HK-2 (cell line): Measurements from ENCODE around the gene DNMT3A.
"Not testable (repeated sequence)": the region's sequence is repeated elsewhere in the genome, so short reads cannot be mapped to it uniquely, and the experiment has no call there.

Experiments used
- DNase-seq: peaks from one replicate; pipeline ENCODE4 v3.0.0-alpha.2; 2018; ENCODE audit not compliant: unreplicated experiment

DNMT3A gene

DNA sequence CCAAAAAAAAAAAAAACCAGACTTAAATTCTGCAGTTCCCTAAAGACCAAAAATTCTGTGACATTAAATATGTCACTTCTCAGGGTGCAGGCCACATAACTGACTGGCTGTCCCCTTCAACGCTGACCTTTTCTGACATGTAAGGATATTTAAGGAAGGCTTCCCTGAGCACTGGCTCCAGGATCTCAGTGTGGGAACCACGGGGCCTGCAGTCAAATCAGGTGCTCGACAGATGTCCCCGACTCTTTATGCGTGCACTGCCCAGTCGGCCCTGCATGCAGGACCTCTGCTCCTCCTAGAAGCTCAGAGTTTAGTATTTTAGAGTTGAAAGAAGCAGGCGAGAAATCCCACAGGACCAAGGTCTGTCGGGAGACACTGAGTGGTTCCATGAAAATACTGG lies 104.0 kb downstream of the DNMT3A start:
- DNase-seq, result no peak

- DNase-seq, result no peak
Measured at GRCh38 chr2:25236736-25237135, 105.0 kb downstream of the DNMT3A start.

- DNase-seq, result no peak
Measured at GRCh38 chr2:25234738-25235137, 107.0 kb downstream of the DNMT3A start.

- no peak for DNase-seq
Measured at GRCh38 chr2:25233916-25234605, 107.7 kb downstream of the DNMT3A start.

DNA sequence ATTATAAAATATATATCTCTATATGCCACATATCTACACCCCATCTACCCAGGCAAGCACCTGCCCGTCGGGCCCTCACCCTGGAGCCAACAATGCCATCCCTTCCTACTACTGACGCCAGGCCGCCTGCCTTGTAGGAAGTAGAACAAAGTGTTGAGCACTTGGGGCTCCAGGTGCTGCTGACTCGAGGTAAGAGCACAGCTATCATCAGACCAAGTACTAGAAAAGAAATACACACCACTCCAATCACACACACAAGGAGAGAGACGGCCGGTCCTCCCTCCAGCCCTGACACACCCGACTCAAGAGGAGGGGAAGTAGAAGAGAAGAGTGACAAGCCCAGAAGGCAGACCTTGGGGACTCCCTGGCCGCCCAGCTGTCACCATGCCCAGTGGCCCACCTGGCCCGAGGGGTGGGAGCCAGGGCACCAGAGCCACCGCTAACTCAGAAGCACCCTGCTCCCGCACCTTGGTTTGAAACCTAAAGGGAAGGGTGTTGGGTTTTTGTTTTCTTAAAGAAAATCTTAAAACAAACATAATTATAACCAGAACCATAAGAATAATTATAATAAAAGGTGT lies 109.4 kb downstream of the DNMT3A start:
- no peak for DNase-seq

- DNase-seq, result no peak
Measured at GRCh38 chr2:25230948-25231311, 110.8 kb downstream of the DNMT3A start.

- no peak for DNase-seq
Measured at GRCh38 chr2:25230198-25230947, 111.4 kb downstream of the DNMT3A start.

DNA sequence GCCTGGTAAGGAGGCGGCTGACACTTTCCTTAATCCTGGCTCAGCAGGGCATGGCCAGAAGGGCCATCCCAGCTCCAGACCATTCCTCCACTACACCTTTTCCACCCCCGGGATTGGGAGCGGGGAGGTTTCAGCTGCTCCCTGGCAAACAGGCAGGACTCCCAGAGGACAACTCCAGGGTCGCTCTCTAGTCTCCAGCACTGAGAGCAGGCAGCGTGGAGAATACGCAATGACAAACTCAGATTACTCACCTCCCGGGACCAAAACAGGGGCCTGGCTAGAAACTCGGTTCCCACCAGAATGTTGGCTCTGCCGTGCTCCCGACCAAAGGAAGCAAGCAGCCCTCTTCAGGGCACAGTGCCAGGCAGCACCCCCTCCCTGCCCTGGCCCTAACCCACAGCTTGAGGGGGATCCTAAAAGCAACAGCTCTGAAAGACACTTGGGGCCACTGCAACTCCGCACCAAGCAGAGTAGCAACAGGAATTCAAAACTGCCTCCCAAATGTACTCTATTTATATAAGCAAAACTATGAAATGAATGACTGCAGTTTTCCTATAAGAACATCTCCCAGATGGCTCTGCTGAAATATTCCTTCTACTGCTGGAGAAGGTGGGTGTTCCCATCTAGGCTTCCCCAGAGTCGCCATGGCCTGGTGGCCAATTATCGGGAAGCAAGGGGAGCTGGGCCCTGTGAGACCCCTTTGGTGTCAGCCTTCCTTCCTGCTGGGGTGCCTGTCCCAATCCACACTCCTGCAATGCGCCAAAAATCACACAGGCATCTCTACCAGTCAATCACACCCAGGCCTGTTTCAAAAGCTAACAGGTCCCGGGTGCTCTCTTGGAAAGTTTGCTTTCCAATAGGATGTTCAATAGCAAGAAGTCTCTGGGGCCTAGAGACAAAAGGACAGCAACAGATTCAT lies 112.2 kb downstream of the DNMT3A start:
- no peak for DNase-seq

DNA sequence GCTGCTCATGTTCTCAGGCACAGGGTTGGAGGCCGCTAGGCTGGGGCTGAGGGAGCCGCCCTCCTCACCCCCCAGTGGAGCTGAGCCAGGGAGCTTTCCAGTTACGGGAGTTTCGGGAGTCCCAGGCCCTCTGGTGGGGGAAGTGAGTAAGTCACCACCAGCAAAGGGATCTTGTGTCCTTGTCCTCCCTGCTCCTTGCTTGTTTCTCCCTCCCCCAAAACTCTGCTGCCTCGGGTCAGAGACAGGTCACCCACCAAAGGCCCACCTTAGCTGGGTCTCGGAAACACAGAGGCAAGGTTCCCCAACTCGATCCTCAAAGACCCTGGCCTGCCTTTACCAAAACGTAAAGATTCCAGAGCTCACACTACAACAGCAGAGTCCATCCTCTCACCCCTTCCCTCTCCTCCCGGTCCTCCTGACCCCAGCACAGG lies 112.9 kb downstream of the DNMT3A start:
- DNase-seq, result peak; percentile 65

DNA sequence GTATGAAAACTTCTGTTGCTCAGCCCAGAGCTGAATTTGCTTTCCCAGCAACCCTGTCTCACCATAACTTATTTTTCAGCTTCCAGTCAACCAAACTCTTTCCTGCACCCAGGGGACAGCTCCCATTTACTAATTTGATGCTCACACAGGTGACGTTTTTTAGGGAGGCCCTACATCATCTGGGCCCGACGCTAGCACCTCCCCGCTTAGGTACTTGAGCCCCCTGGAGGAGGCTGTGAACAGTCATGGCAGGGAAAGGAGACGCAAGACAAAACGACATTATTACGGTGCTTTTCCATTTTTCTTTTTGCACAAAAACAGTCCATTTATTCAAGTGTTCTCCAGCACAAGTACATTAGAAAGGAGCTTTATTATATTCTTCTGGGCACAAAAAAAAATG lies 114.1 kb downstream of the DNMT3A start:
- DNase-seq, result no peak

DNA sequence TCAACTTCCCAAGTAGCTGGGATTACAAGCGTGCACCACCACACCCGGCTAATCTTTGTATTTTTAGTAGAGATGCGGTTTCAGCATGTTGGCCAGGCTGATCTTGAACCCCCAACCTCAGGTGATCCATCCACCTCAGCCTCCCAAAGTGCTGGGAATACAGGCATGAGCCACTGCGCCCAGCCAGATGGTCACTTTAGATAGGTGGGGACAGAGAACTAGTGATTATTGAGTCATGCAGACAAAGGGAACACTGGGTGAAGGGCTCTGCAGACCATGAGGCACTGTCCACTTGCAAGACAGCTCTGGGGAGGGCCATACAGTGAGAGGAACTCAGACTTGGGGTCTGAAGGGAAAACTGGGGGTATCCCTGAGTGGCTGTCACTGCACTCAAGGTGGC lies 114.9 kb downstream of the DNMT3A start:
- no peak for DNase-seq

DNA sequence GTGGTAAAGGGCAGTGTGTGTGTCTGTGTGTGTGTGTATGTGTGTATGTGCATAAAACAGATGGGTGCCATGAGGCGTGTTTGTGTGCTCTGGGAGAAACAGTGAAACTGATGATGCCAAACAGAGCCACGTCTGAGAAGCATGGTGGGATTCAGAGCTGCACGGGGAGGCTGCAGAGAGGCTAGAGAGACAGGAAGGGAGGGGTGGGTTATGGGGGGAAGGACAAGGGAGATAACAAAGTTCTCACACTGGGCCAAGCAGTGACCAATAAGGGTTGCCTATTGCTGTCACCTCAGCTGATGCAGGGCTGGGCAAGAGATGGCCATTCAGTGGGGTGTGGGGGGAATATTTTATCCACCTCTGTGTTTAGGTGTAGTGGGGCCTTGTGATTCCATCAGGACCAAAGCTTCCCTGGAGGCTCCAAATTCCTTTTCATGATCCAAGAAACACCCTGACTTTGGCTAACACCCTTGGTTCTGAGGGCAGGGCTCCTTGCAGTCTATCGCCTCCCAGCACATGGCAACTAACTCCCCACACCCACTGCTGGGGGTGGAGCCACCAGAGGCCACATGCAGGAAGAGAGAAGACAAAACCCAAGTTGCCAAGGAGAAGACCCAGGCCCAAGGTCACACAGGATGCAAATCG lies 119.1 kb downstream of the DNMT3A start:
- no peak for DNase-seq

GRCh38 chr2:25221579-25221978 lies 120.1 kb downstream of the DNMT3A start:
- no peak for DNase-seq

DNA sequence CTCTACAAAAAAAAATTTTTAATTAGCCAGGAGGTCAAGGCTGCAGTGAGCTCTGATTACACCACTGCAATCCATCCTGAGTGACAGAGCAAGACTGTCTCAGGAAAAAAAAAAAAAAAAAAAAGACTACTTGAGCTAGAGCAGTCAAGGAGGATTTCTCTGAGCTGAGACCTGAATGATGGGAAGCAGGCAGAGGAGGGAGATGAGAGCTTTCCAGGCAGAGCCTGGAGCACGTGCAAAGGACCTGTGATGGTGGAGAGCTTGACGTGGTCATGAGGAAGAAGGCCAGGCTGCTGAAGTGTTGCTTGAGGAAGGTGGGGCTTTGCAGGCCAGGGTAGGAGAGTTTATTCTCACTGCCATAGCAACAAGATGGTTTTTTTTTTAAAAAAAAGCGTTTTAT lies 121.4 kb downstream of the DNMT3A start:
- no peak for DNase-seq

GRCh38 chr2:25219621-25220020 lies 122.1 kb downstream of the DNMT3A start:
- no peak for DNase-seq

GRCh38 chr2:25218100-25218499 lies 123.6 kb downstream of the DNMT3A start:
- no peak for DNase-seq

DNA sequence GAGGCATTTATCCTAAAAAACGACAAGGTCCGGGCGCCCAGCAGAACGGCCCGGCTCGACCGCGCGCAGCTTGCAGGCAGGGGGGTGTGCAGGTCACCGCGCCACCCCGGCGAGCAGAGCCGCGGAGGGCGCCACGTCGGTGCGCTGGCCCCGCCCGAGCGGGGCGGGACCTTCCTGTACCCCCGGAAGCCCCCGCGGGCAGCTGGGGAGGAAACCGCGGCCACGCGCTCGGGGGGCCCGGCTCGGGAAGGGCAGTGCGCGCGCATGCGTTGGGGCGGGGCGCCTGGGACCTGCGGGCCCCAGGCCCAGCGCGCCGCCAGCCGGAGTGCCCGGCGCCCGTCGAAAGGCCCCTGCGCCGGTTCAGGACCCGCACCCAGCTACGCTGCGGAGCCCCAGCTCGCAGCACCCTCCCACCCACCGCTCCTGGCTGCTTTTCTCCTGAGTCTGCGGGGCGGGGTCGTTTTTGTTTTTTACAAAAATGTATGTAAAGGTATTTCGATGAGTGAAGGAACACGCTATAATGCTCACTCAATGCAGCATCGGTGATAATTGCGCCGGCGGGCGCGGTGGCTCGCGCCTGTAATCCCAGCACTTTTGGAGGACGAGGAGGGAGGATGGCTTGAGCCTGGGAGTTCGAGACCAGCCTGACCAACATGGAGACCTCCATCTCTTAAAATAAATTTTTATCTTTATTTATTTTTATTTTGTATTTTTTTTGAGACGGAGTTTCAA lies 125.6 kb downstream of the DNMT3A start:
- no peak for DNase-seq

GRCh38 chr2:25215232-25215631 lies 126.5 kb downstream of the DNMT3A start:
- no peak for DNase-seq

DNA sequence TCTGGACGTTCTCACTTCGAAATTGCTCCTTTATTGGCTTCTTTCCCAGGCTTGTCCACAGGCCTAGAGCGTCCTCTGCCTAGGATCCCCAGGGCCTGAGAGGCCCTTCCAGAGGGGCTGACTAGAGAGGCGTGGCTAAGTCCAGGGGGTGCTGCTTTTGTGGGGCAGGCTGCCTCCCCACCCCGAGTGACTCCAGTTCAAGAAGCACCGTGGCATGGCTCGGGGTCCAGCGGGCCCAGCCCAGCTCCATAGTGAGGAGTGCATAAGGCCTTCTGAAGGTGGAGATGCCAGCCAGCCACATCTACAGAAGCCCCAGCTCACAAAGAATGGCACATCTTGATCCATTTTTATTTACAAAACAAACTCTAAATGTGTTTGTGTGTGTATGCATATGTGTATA lies 128.5 kb downstream of the DNMT3A start:
- DNase-seq, result no peak

DNA sequence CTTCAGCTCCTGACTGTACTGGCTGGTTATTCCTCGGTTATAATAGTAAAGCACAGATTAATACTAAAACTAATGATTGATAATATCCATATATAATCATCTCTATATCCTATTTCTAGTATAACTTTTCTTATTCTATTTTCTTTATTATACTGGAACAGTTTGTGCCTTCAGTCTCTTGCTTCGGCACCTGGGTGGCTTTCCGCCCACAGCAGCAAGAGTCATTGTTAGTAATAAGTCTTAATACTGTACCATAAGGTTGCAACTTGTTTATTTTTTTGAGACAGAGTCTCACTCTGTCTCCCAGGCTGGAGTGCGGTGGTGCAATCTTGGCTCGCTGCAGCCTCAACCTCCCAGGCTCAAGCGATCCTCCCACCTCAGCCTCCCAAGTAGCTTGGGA lies 130.8 kb downstream of the DNMT3A start:
- DNase-seq, result not testable (repeated sequence)

DNA sequence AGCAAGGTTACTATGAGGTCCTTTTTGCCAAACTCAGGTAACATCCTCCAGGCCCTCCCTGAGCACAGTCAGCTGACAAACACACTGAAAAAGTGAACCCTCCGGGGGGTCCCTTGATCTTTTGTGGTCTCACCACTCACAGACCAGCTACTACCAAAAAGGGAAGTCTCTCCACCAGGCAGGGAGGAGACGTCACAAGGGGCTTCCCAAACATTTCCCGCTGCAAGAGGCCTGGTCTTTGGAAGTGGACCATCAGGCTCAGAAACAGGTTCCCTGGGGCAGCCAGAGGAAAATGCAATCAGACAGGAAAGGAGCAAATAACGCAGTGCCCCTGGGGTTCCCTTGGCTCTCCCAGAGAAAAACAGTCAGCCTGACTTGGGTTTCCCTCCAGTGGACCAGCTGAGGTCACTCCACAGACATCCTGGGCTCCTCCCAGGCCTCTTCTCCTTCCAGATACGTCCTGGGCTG lies 134.6 kb downstream of the DNMT3A start:
- DNase-seq, result no peak
